ENCODE data around the gene DEAF1.

The DEAF1 gene

DNA sequence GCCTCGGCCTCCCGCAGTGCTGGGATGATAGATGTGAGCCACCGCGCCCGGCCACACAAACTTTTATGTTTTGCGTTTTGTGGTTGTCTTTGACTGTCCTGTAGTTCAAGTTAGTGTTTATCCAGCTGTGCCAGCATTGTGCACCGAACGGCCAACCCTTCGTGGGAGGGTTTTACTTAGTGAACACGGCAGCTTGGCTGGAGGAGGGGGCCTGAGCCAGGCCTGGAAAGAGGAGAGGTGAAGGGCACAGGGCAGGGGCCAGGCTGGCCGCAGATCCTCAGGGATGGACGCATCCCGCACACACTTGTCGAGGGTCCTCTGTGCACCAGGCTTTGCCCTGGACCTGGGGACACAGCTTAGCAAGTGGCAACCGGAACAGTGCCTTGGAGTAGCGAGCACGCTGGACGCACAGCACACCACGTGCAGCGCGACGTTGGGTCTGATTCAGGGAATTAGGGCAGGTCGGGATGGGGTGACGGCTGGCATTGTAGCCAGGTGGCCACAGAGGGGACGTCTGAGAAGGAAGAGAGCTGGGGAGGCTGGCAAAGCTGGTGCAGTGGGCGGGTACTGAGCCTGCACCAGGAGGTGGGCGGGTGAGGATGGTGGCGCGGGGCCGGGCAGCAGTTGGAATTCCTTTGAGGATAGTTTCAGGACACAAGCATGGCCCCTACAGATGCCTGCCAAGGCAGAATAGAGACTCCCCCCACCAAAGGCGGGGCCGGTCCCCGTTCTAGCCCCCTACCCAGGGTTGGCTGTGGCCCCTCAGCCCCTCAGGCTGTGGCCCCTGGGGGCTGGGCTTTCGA lies 24.4 kb upstream of the DEAF1 start:
- Mint-ChIP-seq H3K4me3 (peak overlapping the region; percentile 68 to 70), H3K4me1 (ENCODE audit: low read depth in 2 of 2) (peaks cover 7 to 11% of the 10 kb centered on the region in 2 donors), H3K36me3 (ENCODE audit: insufficient read depth) (no peaks in the 10 kb centered on the region), H3K27ac (no peak overlapping the region), H3K27me3 (peaks cover 27 to 30% of the 10 kb centered on the region in 2 donors), H3K9me3 (no peaks in the 10 kb centered on the region)
- DNase-seq (no peak), ATAC-seq (replicated peaks) (no peak)

DNA sequence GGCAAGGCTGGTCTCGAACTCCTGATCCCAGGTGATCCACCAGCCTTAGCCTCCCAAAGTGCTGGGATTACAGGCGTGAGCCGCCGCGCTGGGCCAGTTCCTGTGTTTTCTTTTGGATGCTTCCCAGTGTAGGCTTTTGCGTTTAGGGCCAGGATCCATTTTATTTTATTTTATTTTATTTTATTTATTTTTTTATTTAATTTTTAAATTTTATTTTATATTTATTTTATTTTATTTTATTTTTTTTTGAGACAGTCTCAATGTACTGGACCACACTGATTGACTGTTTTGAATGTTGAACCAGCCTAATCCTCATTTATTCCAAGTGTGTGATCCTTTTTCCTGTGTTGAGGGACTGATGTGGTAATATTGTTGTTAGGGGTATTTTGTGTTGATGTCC lies 19.4 kb upstream of the DEAF1 start:
- no peaks in the 10 kb centered on the region for H3K36me3 Mint-ChIP-seq (ENCODE audit: insufficient read depth)
- ATAC-seq (replicated peaks) (no peak), DNase-seq (no peak)
- no peak overlapping the region for H3K4me3 Mint-ChIP-seq
- H3K27me3 Mint-ChIP-seq = peaks cover 24 to 50% of the 10 kb centered on the region in 2 donors
- peaks cover 0 to 8% of the 10 kb centered on the region in 2 donors for H3K4me1 Mint-ChIP-seq (ENCODE audit: low read depth in 2 of 2)
- no peak overlapping the region for H3K27ac Mint-ChIP-seq
- H3K9me3 Mint-ChIP-seq = no peaks in the 10 kb centered on the region

DNA sequence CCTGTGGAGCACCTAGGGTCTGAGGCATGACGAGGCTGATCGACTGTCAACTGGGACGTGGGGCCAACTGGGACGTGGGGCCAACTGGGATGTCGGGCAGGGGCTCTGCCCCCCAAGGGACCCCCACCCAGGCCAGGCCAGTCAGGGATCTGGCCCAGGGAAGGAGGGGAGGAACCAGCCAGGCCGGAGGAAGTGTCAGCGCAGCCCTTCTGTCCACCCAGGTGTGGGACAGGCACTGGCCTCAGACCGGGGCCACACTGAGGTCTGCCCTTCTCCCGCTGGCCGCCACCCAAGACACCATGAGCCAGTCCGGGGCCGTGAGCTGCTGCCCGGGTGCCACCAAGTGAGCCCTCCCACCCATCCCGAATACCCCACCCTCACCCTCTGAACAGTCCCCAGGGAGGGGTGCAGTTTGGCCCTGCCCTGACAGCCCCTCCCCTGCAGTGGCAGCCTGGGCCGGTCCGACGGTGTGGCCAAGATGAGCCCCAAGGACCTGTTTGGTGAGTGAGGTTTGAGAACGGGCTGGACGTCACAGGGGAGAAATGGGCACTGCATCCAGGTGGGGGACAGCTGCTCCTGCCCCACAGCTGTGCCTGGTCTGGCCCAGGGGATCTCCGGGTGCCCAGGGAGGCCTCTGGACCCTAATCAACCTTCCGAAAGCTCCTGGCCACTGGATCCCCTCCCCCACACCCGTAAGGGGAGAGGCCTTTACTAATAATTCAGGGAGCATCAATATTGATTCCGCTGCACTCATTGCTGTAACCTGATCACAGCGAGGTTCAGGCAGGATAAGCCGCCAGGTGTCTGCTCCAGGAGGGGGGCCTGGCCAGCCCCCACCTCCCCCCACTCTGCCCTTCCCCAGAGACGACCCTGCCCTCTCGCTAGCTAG lies 14.3 kb upstream of the DEAF1 start:
- DNase-seq (no peak), ATAC-seq (replicated peaks) (no peak)
- Mint-ChIP-seq H3K27me3 (peaks cover 24 to 58% of the 10 kb centered on the region in 2 donors), H3K9me3 (no peaks in the 10 kb centered on the region), H3K36me3 (ENCODE audit: insufficient read depth) (no peaks in the 10 kb centered on the region), H3K27ac (no peak overlapping the region), H3K4me1 (ENCODE audit: low read depth in 2 of 2) (peaks cover 3 to 13% of the 10 kb centered on the region in 2 donors), H3K4me3 (no peak overlapping the region)

DNA sequence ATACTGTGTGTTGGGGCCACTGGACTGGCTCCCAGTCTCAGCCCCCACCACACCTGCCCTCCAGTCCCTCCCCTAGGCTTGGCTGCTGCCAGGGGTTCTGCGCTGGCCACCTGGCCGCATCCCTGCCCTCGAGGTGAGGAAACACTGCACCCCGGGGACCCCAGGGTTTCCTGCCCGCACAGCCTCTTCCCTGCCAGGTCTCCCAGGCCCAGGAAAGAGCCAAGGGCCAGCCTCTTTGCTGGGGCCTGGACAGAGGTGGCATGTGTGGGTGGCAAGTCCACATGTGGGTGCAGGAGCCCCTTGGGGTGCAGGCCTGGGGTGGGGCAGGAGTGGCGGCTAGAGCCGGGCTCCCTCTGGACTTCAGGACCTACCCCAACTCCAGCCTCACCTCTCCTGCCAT lies 13.5 kb upstream of the DEAF1 start:
- no peak for ATAC-seq (replicated peaks)
- DNase-seq = no peak
- no peak overlapping the region for H3K4me3 Mint-ChIP-seq
- no peaks in the 10 kb centered on the region for H3K36me3 Mint-ChIP-seq (ENCODE audit: insufficient read depth)
- H3K27ac Mint-ChIP-seq = no peak overlapping the region
- no peaks in the 10 kb centered on the region for H3K9me3 Mint-ChIP-seq
- peaks cover 24 to 50% of the 10 kb centered on the region in 2 donors for H3K27me3 Mint-ChIP-seq
- H3K4me1 Mint-ChIP-seq (ENCODE audit: low read depth in 2 of 2) = peaks cover 3 to 13% of the 10 kb centered on the region in 2 donors

DNA sequence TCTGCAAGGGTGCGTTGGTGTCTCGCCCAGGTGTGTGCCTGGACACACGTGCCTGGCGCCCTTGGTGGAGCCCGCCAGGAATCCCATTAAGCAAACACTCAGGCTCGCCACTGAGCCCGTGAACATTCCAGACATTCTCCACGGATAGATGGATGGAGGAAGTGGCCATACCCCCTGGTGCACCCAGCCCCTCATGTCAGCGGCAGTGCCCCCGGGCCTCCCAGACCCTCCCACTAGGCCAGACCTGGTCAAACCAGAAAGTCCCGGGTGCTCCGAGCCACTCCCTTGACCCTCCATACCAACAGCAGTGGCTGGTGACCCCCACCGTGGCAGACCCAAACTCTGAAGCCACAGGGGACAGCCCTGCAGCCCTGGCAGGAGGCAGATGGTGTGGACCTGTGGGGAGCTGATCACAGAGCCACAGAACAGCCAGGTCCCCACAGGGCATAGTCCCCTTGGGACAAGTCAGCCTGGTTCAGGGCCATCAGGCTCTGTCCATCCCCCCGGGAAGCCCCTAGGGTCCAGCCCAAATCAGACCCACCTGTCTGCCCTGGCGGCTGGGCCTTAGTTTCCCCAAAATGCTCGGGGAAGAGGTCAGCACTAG lies 12.9 kb upstream of the DEAF1 start:
- Mint-ChIP-seq H3K27me3 (peaks cover 24 to 47% of the 10 kb centered on the region in 2 donors), H3K36me3 (ENCODE audit: insufficient read depth) (no peaks in the 10 kb centered on the region), H3K9me3 (no peaks in the 10 kb centered on the region), H3K27ac (no peak overlapping the region), H3K4me1 (ENCODE audit: low read depth in 2 of 2) (peaks cover 3 to 13% of the 10 kb centered on the region in 2 donors), H3K4me3 (peak overlapping the region in 1 of 2 donors; percentile 10)
- ATAC-seq (replicated peaks) (no peak), DNase-seq (no peak)

DNA sequence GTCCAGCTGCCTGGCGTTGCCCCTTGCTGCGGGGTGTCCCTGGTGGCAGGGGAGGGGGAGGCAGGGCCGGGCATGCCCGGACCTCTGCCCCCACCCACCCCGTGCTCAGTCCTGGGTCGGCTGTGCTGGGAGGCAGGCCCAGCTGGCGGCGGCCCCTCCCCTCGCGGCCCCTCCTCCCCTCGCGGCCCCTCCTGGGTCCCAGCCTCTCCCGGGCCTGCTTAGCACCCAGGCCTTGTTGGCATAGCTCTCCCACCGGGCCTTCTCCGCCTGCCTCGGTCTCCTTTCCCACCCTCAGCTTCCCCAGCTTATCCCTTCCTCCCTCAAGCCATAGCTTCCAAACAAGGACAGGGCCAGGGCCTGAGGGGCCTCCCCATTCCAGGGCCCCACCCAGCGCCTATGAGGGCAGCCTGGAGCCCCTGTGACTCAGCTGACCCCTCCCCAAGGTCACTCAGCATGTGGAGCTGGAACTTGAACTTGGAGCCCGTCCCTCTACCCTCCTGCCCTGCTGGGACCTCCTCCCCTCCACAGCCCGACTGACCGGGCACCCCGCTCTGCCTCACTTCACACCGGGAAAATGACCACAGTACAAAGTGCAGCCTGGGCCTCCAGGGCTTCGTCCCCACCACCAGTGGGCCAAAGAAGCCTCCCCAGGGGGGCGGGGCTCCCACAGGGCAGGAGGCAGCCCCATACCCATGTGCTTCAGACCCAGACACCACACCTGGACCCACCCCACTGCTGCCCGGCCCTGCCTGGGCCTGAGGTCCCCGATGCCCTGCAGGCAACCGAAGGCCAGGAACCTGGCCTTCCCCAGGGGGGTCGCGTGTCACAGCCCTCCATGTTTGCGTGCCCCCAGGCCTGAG lies 12.2 kb upstream of the DEAF1 start:
- DNase-seq = no peak
- Mint-ChIP-seq H3K36me3 (ENCODE audit: insufficient read depth) (no peaks in the 10 kb centered on the region), H3K27ac (no peak overlapping the region), H3K27me3 (peaks cover 24 to 47% of the 10 kb centered on the region in 2 donors), H3K4me3 (peak overlapping the region in 1 of 2 donors; percentile 50), H3K4me1 (ENCODE audit: low read depth in 2 of 2) (peaks cover 3 to 13% of the 10 kb centered on the region in 2 donors), H3K9me3 (no peaks in the 10 kb centered on the region)
- ATAC-seq (replicated peaks) = no peak

DNA sequence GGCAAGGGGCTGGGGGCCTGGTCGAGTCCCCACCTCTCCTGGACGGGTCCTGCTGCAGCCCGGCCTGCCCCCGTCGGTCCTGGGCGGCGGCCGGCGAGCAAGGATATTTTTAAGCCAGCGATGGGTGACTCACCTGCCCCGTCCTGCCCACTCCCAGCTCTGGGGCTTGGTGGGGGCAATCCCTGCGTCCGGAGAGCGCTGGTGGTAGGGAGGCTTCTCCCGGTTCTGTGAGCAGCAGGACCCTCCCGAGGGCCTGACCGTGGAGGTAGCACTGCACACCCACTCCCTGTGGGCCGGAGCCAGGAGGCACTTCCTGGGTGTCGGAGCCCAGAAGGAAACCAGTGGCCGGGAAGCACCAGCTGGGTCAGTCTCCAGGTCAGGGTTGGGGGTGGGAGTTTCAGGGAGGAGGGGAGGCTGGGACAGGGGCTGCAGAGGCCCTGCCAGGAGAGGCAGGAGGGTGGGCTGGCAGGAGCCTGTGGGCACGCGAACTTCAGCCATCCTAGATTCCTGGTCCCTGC lies 11.5 kb upstream of the DEAF1 start:
- no peak overlapping the region for H3K4me3 Mint-ChIP-seq
- H3K4me1 Mint-ChIP-seq (ENCODE audit: low read depth in 2 of 2) = peaks cover 3 to 13% of the 10 kb centered on the region in 2 donors
- H3K9me3 Mint-ChIP-seq = no peaks in the 10 kb centered on the region
- H3K36me3 Mint-ChIP-seq (ENCODE audit: insufficient read depth) = no peaks in the 10 kb centered on the region
- no peak overlapping the region for H3K27ac Mint-ChIP-seq
- no peak for DNase-seq
- H3K27me3 Mint-ChIP-seq = peaks cover 24 to 45% of the 10 kb centered on the region in 2 donors
- ATAC-seq (replicated peaks) = no peak

DNA sequence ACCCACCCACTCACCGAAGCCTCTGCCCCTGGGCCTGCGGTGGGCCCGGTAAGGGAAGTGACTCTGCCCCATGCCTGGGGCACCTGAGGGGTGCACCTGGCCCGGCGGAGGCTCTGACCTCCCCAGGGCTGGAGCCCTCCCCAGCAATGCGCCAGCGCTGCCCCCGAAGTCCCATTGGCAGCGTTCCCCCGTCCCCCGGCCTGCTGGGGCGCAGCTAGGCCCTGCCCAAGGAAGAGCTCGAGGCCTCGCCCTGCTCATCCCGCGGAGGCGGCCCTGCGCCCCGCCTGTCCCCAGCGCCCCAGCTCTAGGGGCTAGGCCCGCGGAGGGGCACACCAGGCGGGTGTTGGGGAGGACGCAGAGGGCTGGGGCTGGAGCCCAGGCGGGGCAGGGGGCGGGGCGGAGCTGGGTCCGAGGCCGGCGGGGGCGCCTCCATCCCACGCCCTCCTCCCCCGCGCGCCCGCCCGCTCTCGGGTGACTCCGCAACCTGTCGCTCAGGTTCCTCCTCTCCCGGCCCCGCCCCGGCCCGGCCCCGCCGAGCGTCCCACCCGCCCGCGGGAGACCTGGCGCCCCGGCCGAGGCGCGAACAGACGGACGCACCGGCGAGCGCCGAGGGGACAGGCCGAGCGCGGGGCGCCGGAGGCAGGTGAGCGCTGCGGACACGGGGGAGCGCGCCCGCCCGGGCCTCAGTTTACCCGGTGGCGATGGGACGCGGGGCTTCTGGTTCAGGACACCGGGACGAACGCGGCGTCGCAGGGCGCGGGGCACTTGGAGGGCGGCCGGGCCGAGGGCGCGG lies 10.8 kb upstream of the DEAF1 start, which contains the start of gene EPS8L2:
EPS8L2 (plus strand) TSS at position 586 of the 793 bp plus-strand sequence. CDS start 3,177 bp downstream, outside the sequence.
- Mint-ChIP-seq H3K27ac (no peak within 1 kb of the TSS), H3K27me3 (peaks cover 18 to 38% of the 10 kb centered on the region in 2 donors), H3K4me1 (ENCODE audit: low read depth in 2 of 2) (peaks cover 3 to 9% of the 10 kb centered on the region in 2 donors), H3K9me3 (no peaks in the 10 kb centered on the region), H3K36me3 (ENCODE audit: insufficient read depth) (no peaks in the 10 kb centered on the region), H3K4me3 (peak within 1 kb of the TSS; percentile 37 to 50)
- ATAC-seq (replicated peaks) (peak; percentile 35), DNase-seq (no peak)

DNA sequence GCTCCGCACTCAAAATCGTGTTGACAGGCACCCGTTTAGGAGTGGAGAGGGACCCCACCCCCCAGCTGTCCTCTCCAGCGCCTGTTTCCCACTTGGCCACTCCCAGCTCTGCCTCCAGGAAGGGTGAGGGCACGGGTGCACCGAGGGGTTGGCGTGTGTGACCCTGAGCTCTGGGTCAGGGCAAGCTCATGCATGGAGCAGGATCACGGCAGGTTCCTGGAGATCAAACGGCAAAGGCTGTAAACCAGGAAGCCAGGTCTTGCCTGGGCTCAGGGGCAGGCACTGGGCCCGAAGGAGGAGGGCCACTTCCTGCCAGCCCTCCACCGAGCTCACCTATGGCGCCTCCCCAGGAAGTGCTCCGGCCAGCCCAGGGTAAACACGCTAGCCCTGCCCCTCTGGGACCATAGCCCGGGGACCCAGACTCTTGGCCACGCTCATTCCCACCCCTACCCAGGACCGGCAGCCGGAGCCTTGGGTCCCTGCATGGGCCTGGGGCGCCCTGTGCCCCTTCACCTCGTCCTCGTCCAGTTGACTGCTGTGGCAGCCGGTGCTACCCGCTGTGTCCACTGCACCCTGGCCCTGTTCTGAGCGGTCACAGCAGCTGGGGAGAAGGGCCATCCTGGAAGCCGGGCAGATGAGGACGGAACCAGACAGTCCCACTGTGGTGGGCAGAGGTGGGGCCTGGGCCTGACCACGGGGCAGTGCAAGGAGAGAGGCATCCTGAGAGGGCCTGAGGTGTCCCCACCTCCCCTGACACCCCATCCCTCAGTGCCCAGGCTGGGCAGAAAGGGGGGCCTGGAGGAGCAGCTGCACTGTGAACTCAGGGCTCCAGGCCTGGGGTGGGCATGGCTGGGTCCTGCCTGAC lies 10.0 kb upstream of the DEAF1 start:
- peak overlapping the region; percentile 33 to 37 for H3K4me3 Mint-ChIP-seq
- DNase-seq (no peak), ATAC-seq (replicated peaks) (no peak)

DNA sequence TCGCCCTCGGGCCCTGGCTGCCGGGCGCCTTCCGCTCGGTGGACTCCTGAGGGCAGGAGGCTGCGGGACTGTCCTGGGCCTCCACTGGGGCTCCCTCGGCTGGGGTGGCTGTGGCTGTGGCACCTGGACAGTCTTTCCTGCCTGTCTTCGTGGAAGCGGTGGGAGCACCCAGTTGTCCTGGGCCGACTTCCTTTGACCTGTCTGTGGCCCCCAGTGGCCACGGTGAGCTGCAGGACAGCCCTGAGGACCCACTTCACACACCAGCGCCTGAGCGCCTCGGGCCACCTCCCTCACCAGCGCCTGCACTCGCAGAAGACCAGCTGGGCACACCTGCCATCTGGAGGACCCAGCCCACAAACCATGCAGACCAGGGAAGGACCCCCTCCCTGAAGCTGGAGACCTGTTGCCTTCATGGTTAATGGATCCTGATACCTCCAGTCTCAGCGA lies 9.2 kb upstream of the DEAF1 start:
- ATAC-seq (replicated peaks) = no peak
- no peak for DNase-seq
- no peaks in the 10 kb centered on the region for H3K36me3 Mint-ChIP-seq (ENCODE audit: insufficient read depth)
- H3K4me1 Mint-ChIP-seq (ENCODE audit: low read depth in 2 of 2) = peaks cover 3 to 5% of the 10 kb centered on the region in 2 donors
- no peak overlapping the region for H3K4me3 Mint-ChIP-seq
- peak overlapping the region in 1 of 2 donors; percentile 44 for H3K27ac Mint-ChIP-seq
- no peaks in the 10 kb centered on the region for H3K9me3 Mint-ChIP-seq
- H3K27me3 Mint-ChIP-seq = peaks cover 12 to 23% of the 10 kb centered on the region in 2 donors

More for the DNA sequence above, 10.0 kb upstream of the DEAF1 start:
- Mint-ChIP-seq H3K9me3 (no peaks in the 10 kb centered on the region), H3K27me3 (peaks cover 12 to 30% of the 10 kb centered on the region in 2 donors), H3K4me1 (ENCODE audit: low read depth in 2 of 2) (peaks cover 3 to 5% of the 10 kb centered on the region in 2 donors), H3K36me3 (ENCODE audit: insufficient read depth) (no peaks in the 10 kb centered on the region), H3K27ac (no peak overlapping the region)

DNA sequence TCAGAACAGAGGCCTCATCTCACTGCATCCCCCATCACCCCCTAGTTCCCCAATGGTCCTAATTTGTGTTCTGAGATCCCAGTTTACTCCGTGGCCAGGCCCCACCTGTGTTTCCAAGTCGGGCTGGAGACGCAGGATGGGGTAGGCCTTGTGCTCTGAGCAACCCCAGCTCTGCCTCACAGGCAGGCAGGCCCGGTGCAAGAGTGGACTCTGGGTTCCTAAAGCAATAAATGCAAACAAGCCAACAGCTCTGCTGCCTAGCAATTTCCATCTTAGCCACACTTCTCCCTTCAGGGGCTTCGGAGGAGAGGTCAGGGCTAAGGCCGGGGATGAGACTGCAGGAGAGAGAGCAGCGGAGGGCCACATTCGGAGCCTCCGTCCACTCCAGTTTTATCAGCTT lies 8.5 kb upstream of the DEAF1 start:
- ATAC-seq (replicated peaks) (no peak), DNase-seq (no peak)
- no peak overlapping the region for H3K4me3 Mint-ChIP-seq
- H3K36me3 Mint-ChIP-seq (ENCODE audit: insufficient read depth) = peaks cover under 1% of the 10 kb centered on the region
- peak overlapping the region in 1 of 2 donors; percentile 44 for H3K27ac Mint-ChIP-seq
- peaks cover 12 to 23% of the 10 kb centered on the region in 2 donors for H3K27me3 Mint-ChIP-seq
- peaks cover 3 to 5% of the 10 kb centered on the region in 2 donors for H3K4me1 Mint-ChIP-seq (ENCODE audit: low read depth in 2 of 2)
- no peaks in the 10 kb centered on the region for H3K9me3 Mint-ChIP-seq
